Activated CD8-positive, alpha-beta memory T cell treated with anti-CD3 and anti-CD28 coated beads for 1 hour (primary cell): Measurements from ENCODE around the gene ZNF664.

Experiments
- DNase-seq, 2 donors: peaks; one replicate each; pipeline ENCODE4 v3.0.0-alpha.2; 2020; ENCODE audit warnings: low read depth in 1 of 2; ENCODE audit errors: extremely low read depth in 1 of 2

ZNF664 gene

DNA sequence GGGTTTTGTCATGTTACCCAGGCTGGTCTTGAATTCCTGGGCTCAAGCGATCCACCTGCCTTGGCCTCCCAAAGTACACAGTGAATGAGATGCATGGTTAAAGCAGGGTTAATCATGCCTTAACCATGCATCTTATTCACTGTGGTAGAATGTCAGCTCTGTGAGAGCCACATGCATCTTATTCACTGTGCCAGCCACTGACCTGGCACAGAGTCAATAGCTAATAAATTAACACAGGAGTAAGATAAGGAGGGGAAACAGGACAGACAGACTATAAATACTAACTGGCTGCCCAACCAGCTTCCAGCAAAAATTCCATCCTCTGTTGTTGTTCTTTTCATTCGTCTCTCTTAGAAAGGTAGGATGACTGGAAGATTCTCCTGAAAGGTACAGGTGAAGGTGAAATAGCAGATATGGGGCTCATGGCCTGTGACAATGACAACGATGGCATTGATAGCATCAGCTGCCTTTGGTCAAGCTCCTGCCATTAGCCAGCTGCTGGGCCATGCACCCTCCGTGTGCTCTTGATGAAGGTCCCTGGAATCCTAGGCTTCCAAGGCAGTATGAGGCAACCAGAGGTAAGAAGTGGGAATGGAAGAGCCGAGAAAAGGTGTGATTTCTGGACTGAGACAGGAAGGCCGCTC is 76.6 kb downstream of the ZNF664 start:
- DNase-seq = no peak

DNA sequence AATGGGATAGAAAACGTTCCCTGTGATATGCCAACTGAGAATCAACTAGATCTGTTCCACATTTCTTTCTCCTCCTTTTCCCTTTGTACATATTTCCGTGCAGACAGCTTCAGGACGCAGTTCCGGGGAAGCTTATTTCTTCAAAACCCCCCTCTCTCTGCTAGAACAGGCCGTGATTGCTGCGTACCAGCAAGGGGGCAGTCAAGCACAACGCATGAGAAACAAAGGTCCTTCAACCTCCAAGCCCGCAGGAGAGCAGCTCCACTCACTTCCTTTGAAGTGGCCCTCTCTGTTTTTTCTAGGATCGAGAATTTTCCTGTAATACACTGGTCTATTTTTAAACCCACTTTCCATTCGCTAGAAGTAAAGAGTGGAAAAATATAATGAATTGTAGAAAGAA is 80.8 kb downstream of the ZNF664 start:
- DNase-seq = no peak

DNA sequence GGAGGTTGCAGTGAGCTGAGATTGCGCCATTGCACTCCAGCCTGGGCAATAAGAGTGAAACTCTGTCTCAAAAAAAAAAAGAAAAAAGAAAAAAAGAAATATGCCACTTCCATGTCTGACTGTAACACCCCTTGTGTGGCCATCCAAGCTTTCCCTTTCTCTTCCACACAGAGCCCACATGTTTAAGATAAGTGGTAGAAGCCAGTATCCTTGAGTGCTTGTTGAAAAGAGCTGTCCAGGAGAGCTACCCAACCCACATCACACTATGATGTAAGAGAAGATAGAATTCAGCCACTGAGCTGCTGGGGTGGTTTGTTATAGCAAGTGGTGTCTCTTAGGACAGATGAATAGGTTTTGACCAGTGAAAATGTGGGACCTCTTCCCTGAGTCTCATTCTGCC is 82.1 kb downstream of the ZNF664 start:
- no peak for DNase-seq

GRCh38 chr12:124057691-124058090 is 84.7 kb downstream of the ZNF664 start:
- DNase-seq = no peak

DNA sequence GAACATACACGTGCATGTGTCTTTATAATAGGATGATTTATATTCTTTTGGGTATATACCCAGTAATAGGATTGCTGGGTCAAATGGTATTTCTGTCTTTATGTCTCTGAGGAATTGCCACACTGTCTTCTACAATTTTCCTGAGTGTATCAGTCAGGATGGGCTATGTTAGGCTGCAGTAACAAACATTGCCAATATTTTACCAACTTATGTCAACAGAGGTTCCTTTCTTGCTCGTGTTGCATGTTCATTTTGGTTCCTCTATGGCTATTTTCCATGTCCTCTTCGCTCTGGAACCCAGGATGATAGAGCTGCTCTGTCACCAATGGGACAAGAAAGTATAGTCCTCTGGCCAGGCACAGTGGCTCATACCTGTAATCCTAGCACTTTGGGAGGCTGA is 86.7 kb downstream of the ZNF664 start:
- DNase-seq = no peak
